Parathyroid adenoma (tissue), 2 donors: ENCODE measurements around the gene OSGEPL1.

Experiments used
- H2AFZ ChIP-seq: fragments of 300-600 bp; sonication (generic); one replicate; pipeline ENCODE4 v1.7.0; 2017; ENCODE audit warnings: antibody characterized with exemption, mild to moderate bottlenecking
- H3K27ac ChIP-seq: fragments of 300-600 bp; sonication (generic); one replicate; pipeline ENCODE4 v1.7.0; 2017
- H3K27me3 ChIP-seq: fragments of 300-600 bp; sonication (generic); one replicate; pipeline ENCODE4 v1.7.0; 2017; ENCODE audit warnings: low read length; ENCODE audit not compliant: control insufficient read depth, insufficient read depth
- H3K36me3 ChIP-seq: fragments of 300-600 bp; sonication (generic); one replicate; pipeline ENCODE4 v1.7.0; 2017; ENCODE audit warnings: low read length; ENCODE audit not compliant: control insufficient read depth, insufficient read depth
- H3K4me1 ChIP-seq: fragments of 300-600 bp; sonication (generic); one replicate; pipeline ENCODE4 v1.7.0; 2017; ENCODE audit warnings: control low read depth
- H3K4me2 ChIP-seq: fragments of 300-600 bp; sonication (generic); one replicate; pipeline ENCODE4 v1.7.0; 2017; ENCODE audit warnings: low read length
- H3K4me3 ChIP-seq: fragments of 300-600 bp; sonication (generic); one replicate; pipeline ENCODE4 v1.7.0; 2017; ENCODE audit warnings: low read depth, low read length
- H3K79me2 ChIP-seq: fragments of 300-600 bp; sonication (generic); one replicate; pipeline ENCODE4 v1.7.0; 2017; ENCODE audit warnings: control low read depth
- H3K9ac ChIP-seq: fragments of 300-600 bp; sonication (generic); one replicate; pipeline ENCODE4 v1.7.0; 2017; ENCODE audit warnings: mild to moderate bottlenecking
- H3K9me3 ChIP-seq: fragments of 300-600 bp; sonication (generic); one replicate; pipeline ENCODE4 v1.7.0; 2017; ENCODE audit warnings: low read length; ENCODE audit not compliant: control insufficient read depth
- TF ChIP-seq, protein P1 (sequence below): fragments of 300-600 bp; sonication (generic); IDR thresholded peaks from one replicate; pipeline ENCODE4 v1.7.0; 2017; ENCODE audit warnings: antibody characterized with exemption, mild to moderate bottlenecking
- donor health status: primary hyperparathyroidism.

The OSGEPL1 gene, protein sequence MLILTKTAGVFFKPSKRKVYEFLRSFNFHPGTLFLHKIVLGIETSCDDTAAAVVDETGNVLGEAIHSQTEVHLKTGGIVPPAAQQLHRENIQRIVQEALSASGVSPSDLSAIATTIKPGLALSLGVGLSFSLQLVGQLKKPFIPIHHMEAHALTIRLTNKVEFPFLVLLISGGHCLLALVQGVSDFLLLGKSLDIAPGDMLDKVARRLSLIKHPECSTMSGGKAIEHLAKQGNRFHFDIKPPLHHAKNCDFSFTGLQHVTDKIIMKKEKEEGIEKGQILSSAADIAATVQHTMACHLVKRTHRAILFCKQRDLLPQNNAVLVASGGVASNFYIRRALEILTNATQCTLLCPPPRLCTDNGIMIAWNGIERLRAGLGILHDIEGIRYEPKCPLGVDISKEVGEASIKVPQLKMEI

GRCh38 chr2:189762551-189763298 lies at the start of gene OSGEPL1:
Gene OSGEPL1, minus strand, starts transcription at chr2:189762792. Its CDS starts 1,152 bp downstream, at chr2:189761640.
- H3K79me2 ChIP-seq: no peaks in the 10 kb centered on the region
- H3K4me1 ChIP-seq: peaks cover 3% of the 10 kb centered on the region
- H2AFZ ChIP-seq: peak within 1 kb of the TSS; percentile 96
- TF ChIP-seq, protein P1, sequence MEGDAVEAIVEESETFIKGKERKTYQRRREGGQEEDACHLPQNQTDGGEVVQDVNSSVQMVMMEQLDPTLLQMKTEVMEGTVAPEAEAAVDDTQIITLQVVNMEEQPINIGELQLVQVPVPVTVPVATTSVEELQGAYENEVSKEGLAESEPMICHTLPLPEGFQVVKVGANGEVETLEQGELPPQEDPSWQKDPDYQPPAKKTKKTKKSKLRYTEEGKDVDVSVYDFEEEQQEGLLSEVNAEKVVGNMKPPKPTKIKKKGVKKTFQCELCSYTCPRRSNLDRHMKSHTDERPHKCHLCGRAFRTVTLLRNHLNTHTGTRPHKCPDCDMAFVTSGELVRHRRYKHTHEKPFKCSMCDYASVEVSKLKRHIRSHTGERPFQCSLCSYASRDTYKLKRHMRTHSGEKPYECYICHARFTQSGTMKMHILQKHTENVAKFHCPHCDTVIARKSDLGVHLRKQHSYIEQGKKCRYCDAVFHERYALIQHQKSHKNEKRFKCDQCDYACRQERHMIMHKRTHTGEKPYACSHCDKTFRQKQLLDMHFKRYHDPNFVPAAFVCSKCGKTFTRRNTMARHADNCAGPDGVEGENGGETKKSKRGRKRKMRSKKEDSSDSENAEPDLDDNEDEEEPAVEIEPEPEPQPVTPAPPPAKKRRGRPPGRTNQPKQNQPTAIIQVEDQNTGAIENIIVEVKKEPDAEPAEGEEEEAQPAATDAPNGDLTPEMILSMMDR: peak; percentile 60
- H3K36me3 ChIP-seq: no peaks in the 10 kb centered on the region
- H3K27me3 ChIP-seq: no peaks in the 10 kb centered on the region
- H3K9me3 ChIP-seq: no peaks in the 10 kb centered on the region
- H3K27ac ChIP-seq: peak within 1 kb of the TSS; percentile 87
- peak within 1 kb of the TSS; percentile 81 for H3K4me2 ChIP-seq
- peak within 1 kb of the TSS; percentile 84 for H3K4me3 ChIP-seq
- no peak within 1 kb of the TSS for H3K9ac ChIP-seq

- no peaks in the 10 kb centered on the region for H3K9me3 ChIP-seq
- H3K9ac ChIP-seq: no peak overlapping the region
- no peak overlapping the region for H3K27ac ChIP-seq
- H3K4me1 ChIP-seq: no peaks in the 10 kb centered on the region
- TF ChIP-seq, protein P1: no peak
- no peak overlapping the region for H3K4me2 ChIP-seq
- no peak overlapping the region for H2AFZ ChIP-seq
- no peaks in the 10 kb centered on the region for H3K27me3 ChIP-seq
- peaks cover 3% of the 10 kb centered on the region for H3K36me3 ChIP-seq
- H3K79me2 ChIP-seq: no peaks in the 10 kb centered on the region
- no peak overlapping the region for H3K4me3 ChIP-seq
These were observed 40.8 kb upstream of the OSGEPL1 start for GRCh38 chr2:189803431-189803830.

GRCh38 chr2:189802396-189802912 lies 39.9 kb upstream of the OSGEPL1 start:
- Histone ChIP-seq H3K9me3 (no peaks in the 10 kb centered on the region), H3K4me1 (no peaks in the 10 kb centered on the region), H3K79me2 (no peaks in the 10 kb centered on the region), H3K4me2 (no peak overlapping the region), H3K9ac (no peak overlapping the region), H3K27me3 (no peaks in the 10 kb centered on the region), H2AFZ (no peak overlapping the region), H3K4me3 (no peak overlapping the region), H3K27ac (no peak overlapping the region), H3K36me3 (no peaks in the 10 kb centered on the region)
- TF ChIP-seq, protein P1: no peak

DNA sequence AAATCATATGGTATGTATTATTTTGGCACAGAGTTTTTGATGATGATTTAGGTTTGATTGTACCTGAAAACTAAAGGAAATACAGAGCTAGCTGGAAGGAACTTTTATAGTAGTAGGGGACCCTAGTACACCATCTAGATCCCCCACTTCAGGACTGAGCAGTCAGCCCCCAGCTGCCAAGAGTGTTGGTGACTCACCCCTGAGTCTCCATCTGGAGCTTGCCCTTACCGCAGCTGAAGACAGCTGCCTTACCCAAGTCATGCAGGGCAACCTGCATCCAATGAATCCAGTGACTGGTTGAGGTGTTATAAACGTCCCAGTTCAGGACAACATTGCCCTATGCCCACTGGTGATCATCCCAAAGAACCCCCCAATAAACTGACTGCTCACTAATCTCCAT lies 36.9 kb upstream of the OSGEPL1 start:
- no peak overlapping the region for H2AFZ ChIP-seq
- H3K4me3 ChIP-seq: no peak overlapping the region
- no peaks in the 10 kb centered on the region for H3K9me3 ChIP-seq
- H3K27ac ChIP-seq: no peak overlapping the region
- no peaks in the 10 kb centered on the region for H3K36me3 ChIP-seq
- TF ChIP-seq, protein P1: no peak
- H3K27me3 ChIP-seq: no peaks in the 10 kb centered on the region
- H3K9ac ChIP-seq: no peak overlapping the region
- H3K79me2 ChIP-seq: no peaks in the 10 kb centered on the region
- no peak overlapping the region for H3K4me2 ChIP-seq
- H3K4me1 ChIP-seq: no peaks in the 10 kb centered on the region
